ENCODE measurements around the gene SLC49A4.

Gene SLC49A4

DNA sequence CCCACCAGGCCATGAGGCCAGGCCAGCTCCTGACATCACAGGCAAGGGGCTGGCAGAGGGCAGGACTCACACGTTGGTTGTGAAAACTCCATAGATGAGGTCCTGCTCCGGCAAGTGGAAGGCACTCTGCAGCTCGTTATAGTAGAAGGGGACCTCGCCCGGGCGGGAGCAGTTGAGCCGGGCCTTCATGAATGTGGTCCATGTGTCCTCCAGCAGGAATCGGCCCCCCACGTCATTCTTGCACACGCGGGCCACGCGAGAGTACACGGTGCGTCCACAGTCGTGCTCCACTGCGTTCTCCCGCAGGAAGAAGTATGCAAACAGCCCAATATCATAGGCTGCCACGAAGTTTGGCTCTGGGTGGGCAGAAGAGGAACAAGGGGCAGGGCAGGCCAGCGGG, 131.5 kb downstream of the SLC49A4 start:
- in situ Hi-C loops (cut with HindIII; ENCODE audit: low sequenced_read_pairs): no loop called here

DNA sequence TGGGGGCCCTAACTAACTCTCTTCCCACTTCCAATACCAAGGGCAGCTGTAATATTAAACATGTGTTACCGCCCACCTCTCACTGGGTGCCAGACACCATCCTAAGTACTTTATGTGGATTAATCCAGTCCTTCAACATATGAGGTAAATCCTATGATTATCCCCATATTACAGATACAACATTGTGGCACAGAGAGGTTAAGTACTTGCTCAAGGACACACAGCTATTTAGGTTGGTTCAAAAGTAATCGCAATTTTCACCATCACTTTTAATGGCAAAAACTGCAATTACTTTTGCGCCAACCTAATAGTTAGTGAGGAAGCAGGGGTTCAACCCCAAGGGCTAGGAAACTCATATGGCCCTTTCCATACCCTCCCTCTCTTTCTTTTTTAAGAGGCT, 131.9 kb downstream of the SLC49A4 start:
- in situ Hi-C loops (cut with HindIII; ENCODE audit: low sequenced_read_pairs): no loop called here

GRCh38 chr3:122927726-122928125, 132.9 kb downstream of the SLC49A4 start:
- in situ Hi-C loops (cut with HindIII; ENCODE audit: low sequenced_read_pairs): no loop called here

- in situ Hi-C loops (cut with HindIII; ENCODE audit: low sequenced_read_pairs): no loop called here
These were observed 133.7 kb downstream of the SLC49A4 start for GRCh38 chr3:122928396-122929187.

DNA sequence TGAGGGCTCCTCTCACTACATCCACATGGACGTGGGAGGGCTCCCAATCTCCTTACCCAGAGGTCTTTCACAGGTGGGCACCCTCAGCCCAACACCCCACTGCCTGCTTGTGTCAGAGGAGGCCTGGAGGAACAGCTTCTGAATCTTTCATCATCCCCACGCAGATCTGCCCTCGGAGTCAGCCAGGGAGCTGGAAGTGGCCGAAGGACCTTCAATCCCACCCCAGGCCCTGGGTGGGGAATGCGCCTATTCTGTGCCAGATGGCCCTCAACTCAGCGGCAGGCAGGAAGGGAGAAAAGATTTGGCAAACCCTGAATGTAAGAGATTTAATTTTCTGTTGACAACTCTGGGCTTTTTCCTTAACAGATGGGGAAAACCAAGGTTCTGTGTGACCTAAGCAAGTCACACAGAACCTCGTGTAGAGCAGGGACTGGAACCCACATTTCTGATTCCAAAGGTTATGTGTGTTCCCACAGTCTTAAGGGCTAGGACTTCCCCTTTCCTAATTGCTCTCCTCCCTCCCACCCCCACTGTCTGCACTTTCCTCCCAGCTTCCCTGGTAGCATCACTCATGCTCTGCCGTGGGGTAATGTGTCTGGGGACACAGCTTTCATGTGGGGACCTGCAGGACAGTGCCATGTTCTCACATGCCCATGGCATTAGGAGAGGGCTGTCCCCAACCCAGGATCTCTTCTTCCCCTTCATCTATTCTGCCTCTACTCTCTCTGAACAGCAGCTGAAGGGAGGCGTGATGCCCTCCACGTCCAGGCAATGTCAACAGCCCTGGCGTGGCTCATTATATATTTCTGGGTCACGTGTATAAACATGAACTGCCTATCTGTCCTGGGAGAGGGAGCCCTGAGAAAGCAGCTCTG, 134.6 kb downstream of the SLC49A4 start:
- in situ Hi-C loops (cut with HindIII; ENCODE audit: low sequenced_read_pairs): no loop called here

GRCh38 chr3:122930063-122930997, 135.5 kb downstream of the SLC49A4 start:
- in situ Hi-C loops (cut with HindIII; ENCODE audit: low sequenced_read_pairs): no loop called here

Data from endothelial cell of hepatic sinusoid (primary cell).